A549 treated with Hydrocortisone at 1 μM for 4 hours (cell line): ENCODE data around the gene PLS3. TPM values are rescaled to one million over a fixed set of nuclear protein-coding genes. Genes with fewer than 3 reads are reported as not detected.

ENCODE experiments used
- total RNA-seq: library from RNA; stranded (reverse); fragments of 200-300 nt; extraction: Qiagen RNA extraction; gene quantifications from 5 replicates; pipeline ENCODE4 v1.2.3, GENCODE V29; 2022

Gene PLS3
- total RNA-seq, result 161 to 248 TPM (median 187 TPM) in 5 replicates

GRCh38 chrX:115560978-115561604 is at the start of gene PLS3:
Gene PLS3 (plus strand): TSS chrX:115561174. CDS start chrX:115610251, 49,077 bp downstream.

